ENCODE data around the gene KCNK2. TPM values are rescaled to one million over a fixed set of nuclear protein-coding genes. Genes with fewer than 3 reads are reported as not detected.
"Not testable (repeated sequence)": the region's sequence is repeated elsewhere in the genome, so short reads cannot be mapped to it uniquely, and the experiment has no call there.

KCNK2 gene
- total RNA-seq, 1 donor from 2014 or later: not detected

GRCh38 chr1:215147024-215147423 is 64.5 kb downstream of the KCNK2 start:
- no peak for DNase-seq (ENCODE audit: extremely low read depth, low read depth, low spot score)

GRCh38 chr1:215151841-215152549 is 69.5 kb downstream of the KCNK2 start:
- DNase-seq (ENCODE audit: extremely low read depth, low read depth, low spot score): no peak

- no peak for DNase-seq (ENCODE audit: extremely low read depth, low read depth, low spot score)
Observed at GRCh38 chr1:215156232-215156631, 73.7 kb downstream of the KCNK2 start.

GRCh38 chr1:215160351-215160750 is 77.8 kb downstream of the KCNK2 start:
- DNase-seq (ENCODE audit: extremely low read depth, low read depth, low spot score): no peak

- not testable (repeated sequence) for DNase-seq (ENCODE audit: extremely low read depth, low read depth, low spot score)
Observed at GRCh38 chr1:215163144-215163543, 80.6 kb downstream of the KCNK2 start.

GRCh38 chr1:215166886-215167285 is 84.3 kb downstream of the KCNK2 start:
- no peak for DNase-seq (ENCODE audit: extremely low read depth, low read depth, low spot score)

- DNase-seq (ENCODE audit: extremely low read depth, low read depth, low spot score): no peak
Observed at GRCh38 chr1:215181518-215181917, 99.0 kb downstream of the KCNK2 start.

GRCh38 chr1:215185067-215185620 is 102.6 kb downstream of the KCNK2 start:
- DNase-seq (ENCODE audit: extremely low read depth, low read depth, low spot score): no peak

GRCh38 chr1:215188302-215188950 is 105.9 kb downstream of the KCNK2 start:
- DNase-seq (ENCODE audit: extremely low read depth, low read depth, low spot score): no peak

GRCh38 chr1:215192306-215192705 is 109.8 kb downstream of the KCNK2 start:
- no peak for DNase-seq (ENCODE audit: extremely low read depth, low read depth, low spot score)

- DNase-seq (ENCODE audit: extremely low read depth, low read depth, low spot score): no peak
Observed at GRCh38 chr1:215198021-215198420, 115.5 kb downstream of the KCNK2 start.

GRCh38 chr1:215200121-215200520 is 117.6 kb downstream of the KCNK2 start:
- DNase-seq (ENCODE audit: extremely low read depth, low read depth, low spot score): no peak

- no peak for DNase-seq (ENCODE audit: extremely low read depth, low read depth, low spot score)
Observed at GRCh38 chr1:215201283-215201682, 118.7 kb downstream of the KCNK2 start.

GRCh38 chr1:215202868-215203267 is 120.3 kb downstream of the KCNK2 start:
- no peak for DNase-seq (ENCODE audit: extremely low read depth, low read depth, low spot score)

- no peak for DNase-seq (ENCODE audit: extremely low read depth, low read depth, low spot score)
Observed at GRCh38 chr1:215210167-215210566, 127.6 kb downstream of the KCNK2 start.

- DNase-seq (ENCODE audit: extremely low read depth, low read depth, low spot score): no peak
Observed at GRCh38 chr1:215215846-215216245, 133.3 kb downstream of the KCNK2 start.

- no peak for DNase-seq (ENCODE audit: extremely low read depth, low read depth, low spot score)
Observed at GRCh38 chr1:215219372-215219771, 136.8 kb downstream of the KCNK2 start.

- DNase-seq (ENCODE audit: extremely low read depth, low read depth, low spot score): no peak
Observed at GRCh38 chr1:215220346-215220745, 137.8 kb downstream of the KCNK2 start.

GRCh38 chr1:215226757-215227156 is 144.2 kb downstream of the KCNK2 start:
- DNase-seq (ENCODE audit: extremely low read depth, low read depth, low spot score): no peak

GRCh38 chr1:215228193-215228592 is 145.7 kb downstream of the KCNK2 start:
- DNase-seq (ENCODE audit: extremely low read depth, low read depth, low spot score): no peak

GRCh38 chr1:215241451-215241850 is 158.9 kb downstream of the KCNK2 start:
- no peak for DNase-seq (ENCODE audit: extremely low read depth, low read depth, low spot score)
